ENCODE measurements around the gene AP1G2. TPM values are rescaled to one million over a fixed set of nuclear protein-coding genes. Genes with fewer than 3 reads are reported as not detected.

Gene AP1G2
- total RNA-seq, 1 experiment from 2014 or later = not detected

DNA sequence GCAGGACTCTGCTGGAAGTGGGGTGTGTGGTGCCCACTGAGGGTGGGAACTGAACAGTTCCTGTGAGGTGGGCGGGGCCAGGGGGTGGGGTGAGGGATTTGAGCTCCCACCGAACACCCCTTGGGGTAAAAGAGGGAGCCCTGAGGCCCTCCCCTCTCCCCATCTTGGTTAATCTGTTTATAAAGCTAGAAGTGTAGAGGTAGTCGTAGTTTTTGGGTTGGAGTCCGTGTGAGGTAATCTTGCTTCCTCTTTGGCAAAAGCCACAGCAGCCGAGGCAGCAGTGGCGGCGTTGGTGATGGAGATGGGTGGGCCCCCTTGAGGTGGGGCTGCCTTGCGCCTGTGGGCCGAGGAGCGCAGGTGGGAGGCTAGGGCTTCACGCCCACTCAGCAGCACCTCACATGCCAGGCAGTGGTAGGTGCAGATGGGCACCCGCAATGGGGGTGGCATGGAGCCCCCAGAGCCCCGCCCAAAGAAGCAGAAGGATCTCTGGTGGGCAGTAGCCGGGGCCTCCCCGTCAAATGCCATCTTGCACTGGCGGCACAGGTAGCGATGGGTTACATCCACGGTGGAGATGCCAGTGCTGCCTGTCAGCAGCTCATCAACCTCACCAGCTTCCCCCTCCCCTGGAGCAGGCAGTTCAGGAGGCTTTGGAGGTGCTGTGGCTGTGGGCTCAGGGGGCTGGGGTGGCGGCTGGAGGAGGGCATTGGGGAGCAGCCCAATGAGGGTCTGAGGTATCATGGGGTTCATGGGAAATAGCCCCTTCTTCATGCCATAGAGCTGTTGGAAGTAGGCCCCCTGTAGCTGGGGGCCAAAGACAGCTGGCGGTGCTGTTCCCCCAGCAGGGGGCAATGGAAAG is 45.6 kb downstream of the AP1G2 start:
- no peak for DNase-seq
- peaks cover 3% of the 10 kb centered on the region; the same call in 1 of the 2 replicates for H3K27me3 ChIP-seq
- peaks cover 6% of the 10 kb centered on the region; the same call in 1 of the 2 replicates for H3K4me1 ChIP-seq
- H3K9me3 ChIP-seq (replicated peaks) = no peaks in the 10 kb centered on the region
- no peak overlapping the region for H3K27ac ChIP-seq
- no peak overlapping the region for H3K4me3 ChIP-seq
- H3K36me3 ChIP-seq = no peaks in the 10 kb centered on the region

- H3K4me3 ChIP-seq = no peak overlapping the region
Observed at GRCh38 chr14:23520899-23521533, 46.6 kb downstream of the AP1G2 start.

GRCh38 chr14:23518709-23519108 is 48.9 kb downstream of the AP1G2 start:
- Histone ChIP-seq H3K9me3 (replicated peaks) (no peaks in the 10 kb centered on the region), H3K27me3 (peaks cover 3% of the 10 kb centered on the region; the same call in 1 of the 2 replicates), H3K4me3 (no peak overlapping the region), H3K27ac (no peak overlapping the region), H3K36me3 (no peaks in the 10 kb centered on the region), H3K4me1 (no peaks in the 10 kb centered on the region)
- no peak for DNase-seq

More at GRCh38 chr14:23520899-23521533, 46.6 kb downstream of the AP1G2 start:
- Histone ChIP-seq H3K27me3 (peaks cover 3% of the 10 kb centered on the region; the same call in 1 of the 2 replicates), H3K27ac (no peak overlapping the region), H3K36me3 (no peaks in the 10 kb centered on the region), H3K9me3 (replicated peaks) (no peaks in the 10 kb centered on the region), H3K4me1 (peaks cover 5% of the 10 kb centered on the region; the same call in 1 of the 2 replicates)
- DNase-seq = no peak

DNA sequence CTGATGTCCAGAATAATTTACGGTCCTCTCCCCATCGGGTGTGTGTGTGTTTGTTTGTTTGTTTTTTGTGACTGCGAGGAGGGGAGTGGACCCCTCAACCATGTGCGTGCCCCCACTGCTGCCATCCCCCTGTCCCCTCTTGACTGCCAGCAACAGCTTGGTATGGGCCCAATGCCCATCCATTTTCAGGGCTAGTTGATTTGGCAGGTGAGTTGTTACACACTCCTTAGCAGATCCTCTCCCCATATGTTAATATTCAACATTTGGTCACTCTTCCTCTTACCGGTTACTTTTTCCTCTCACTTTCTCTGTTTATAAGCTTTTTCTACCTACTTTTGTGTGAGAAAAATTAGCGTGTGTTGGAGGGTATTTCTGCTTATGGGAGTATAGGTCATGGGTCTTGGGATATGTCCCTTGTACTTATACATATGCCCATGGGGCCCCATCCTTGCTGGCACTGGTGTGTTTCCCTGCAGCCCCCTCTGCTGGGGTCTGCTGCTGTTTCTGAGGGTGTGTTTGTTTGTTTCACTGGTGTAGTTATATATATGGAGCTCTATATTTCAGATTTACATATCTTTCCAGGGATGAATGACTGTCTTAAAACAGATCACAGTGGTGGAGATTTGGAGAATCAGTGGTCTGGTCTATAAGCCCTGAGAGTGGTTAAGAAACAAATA is 49.8 kb downstream of the AP1G2 start:
- peaks cover 3% of the 10 kb centered on the region; the same call in 1 of the 2 replicates for H3K27me3 ChIP-seq
- no peaks in the 10 kb centered on the region for H3K36me3 ChIP-seq
- H3K4me3 ChIP-seq = no peak overlapping the region
- H3K27ac ChIP-seq = no peak overlapping the region
- H3K9me3 ChIP-seq (replicated peaks) = no peaks in the 10 kb centered on the region
- H3K4me1 ChIP-seq = no peaks in the 10 kb centered on the region
- no peak for DNase-seq

GRCh38 chr14:23514644-23514957 is 53.0 kb downstream of the AP1G2 start:
- no peak overlapping the region for H3K4me3 ChIP-seq
- H3K27ac ChIP-seq = no peak overlapping the region
- no peaks in the 10 kb centered on the region for H3K9me3 ChIP-seq (replicated peaks)
- DNase-seq = no peak
- no peaks in the 10 kb centered on the region for H3K4me1 ChIP-seq
- H3K36me3 ChIP-seq = no peaks in the 10 kb centered on the region
- H3K27me3 ChIP-seq = no peaks in the 10 kb centered on the region; the same call in 1 of the 2 replicates

GRCh38 chr14:23513818-23514643 is 53.6 kb downstream of the AP1G2 start:
- Histone ChIP-seq H3K4me1 (no peaks in the 10 kb centered on the region), H3K27ac (no peak overlapping the region), H3K9me3 (replicated peaks) (no peaks in the 10 kb centered on the region), H3K27me3 (no peaks in the 10 kb centered on the region; the same call in 1 of the 2 replicates), H3K4me3 (no peak overlapping the region), H3K36me3 (no peaks in the 10 kb centered on the region)
- no peak for DNase-seq

DNA sequence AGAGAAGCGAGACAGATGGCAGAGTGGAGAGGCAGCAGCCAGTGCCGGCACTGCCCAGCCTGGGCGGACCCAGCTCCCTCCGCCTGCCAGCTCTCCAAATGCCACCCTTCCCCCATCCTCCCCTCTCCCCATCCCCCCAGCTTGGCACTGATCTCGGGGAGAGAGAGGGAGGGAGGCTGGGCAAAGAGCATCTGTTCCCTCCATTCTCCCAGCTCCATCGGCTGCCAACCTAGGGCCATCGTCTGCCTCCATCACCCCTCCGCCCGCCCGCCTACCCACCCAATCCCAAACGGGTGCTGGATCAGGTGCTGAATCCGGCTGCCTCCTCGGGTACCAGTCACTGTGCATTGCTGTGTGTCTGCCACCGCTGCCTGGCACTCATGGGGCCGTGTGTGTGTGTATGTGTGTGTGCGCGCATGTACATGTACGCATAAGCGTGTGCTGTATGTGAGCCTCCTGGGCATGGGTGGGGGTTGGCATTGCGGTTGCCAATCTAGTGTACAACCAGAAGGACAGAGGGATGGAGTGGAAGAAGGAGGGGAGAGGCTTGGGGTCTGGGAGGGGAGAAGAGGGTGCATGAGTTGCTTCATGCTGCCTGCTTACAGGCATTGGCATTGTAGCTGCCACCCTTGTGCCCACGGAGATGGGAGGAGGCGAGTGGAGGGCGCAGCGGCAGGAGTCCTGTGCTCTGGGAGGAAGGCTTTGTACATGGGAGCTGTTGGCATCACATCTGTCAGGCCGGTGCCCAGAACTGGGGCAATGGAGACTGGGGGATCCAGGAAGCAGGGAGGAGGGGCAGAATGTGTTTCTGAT is 54.4 kb downstream of the AP1G2 start:
- no peak overlapping the region for H3K27ac ChIP-seq
- no peak for DNase-seq

GRCh38 chr14:23512156-23512555 is 55.4 kb downstream of the AP1G2 start:
- H3K27me3 ChIP-seq = no peaks in the 10 kb centered on the region
- H3K27ac ChIP-seq = no peak overlapping the region
- no peaks in the 10 kb centered on the region for H3K36me3 ChIP-seq
- H3K4me3 ChIP-seq = no peak overlapping the region
- no peak for DNase-seq
- H3K4me1 ChIP-seq = no peaks in the 10 kb centered on the region
- no peaks in the 10 kb centered on the region for H3K9me3 ChIP-seq (replicated peaks)

More for the DNA sequence above, 54.4 kb downstream of the AP1G2 start:
- Histone ChIP-seq H3K4me1 (no peaks in the 10 kb centered on the region), H3K9me3 (replicated peaks) (no peaks in the 10 kb centered on the region), H3K4me3 (no peak overlapping the region), H3K36me3 (no peaks in the 10 kb centered on the region), H3K27me3 (no peaks in the 10 kb centered on the region; the same call in 1 of the 2 replicates)

Other genes starting within 250 kb of the AP1G2 start
- 129 and 141 TPM in 2 replicates for gene PABPN1, start 246.3 kb downstream of the AP1G2 start, total RNA-seq (2014; rRNA removed; shearing (Covaris generic))
- gene SLC22A17, start 214.9 kb downstream of the AP1G2 start, total RNA-seq (2014; rRNA removed; shearing (Covaris generic)) = 2.7 and 2.8 TPM in 2 replicates
- 22.5 and 26.4 TPM in 2 replicates for gene EFS, start 202.6 kb downstream of the AP1G2 start, total RNA-seq (2014; rRNA removed; shearing (Covaris generic))
- not detected in 2 replicates for gene IL25, start 195.0 kb downstream of the AP1G2 start, total RNA-seq (2014; rRNA removed; shearing (Covaris generic))
- 0.32 and 0.46 TPM in 2 replicates for gene CMTM5, start 190.7 kb downstream of the AP1G2 start, total RNA-seq (2014; rRNA removed; shearing (Covaris generic))
- gene MYH6, start 159.5 kb downstream of the AP1G2 start, total RNA-seq (2014; rRNA removed; shearing (Covaris generic)) = not detected in 2 replicates
- gene MYH7, start 132.1 kb downstream of the AP1G2 start, total RNA-seq (2014; rRNA removed; shearing (Covaris generic)) = 0.20 and 0.23 TPM in 2 replicates
- gene NGDN, start 98.1 kb downstream of the AP1G2 start, total RNA-seq (2014; rRNA removed; shearing (Covaris generic)) = 76.5 and 85.2 TPM in 2 replicates
- gene ZFHX2, start 16.0 kb downstream of the AP1G2 start, total RNA-seq (2014; rRNA removed; shearing (Covaris generic)) = 0.04 and 0.05 TPM in 2 replicates
- gene THTPA, start 11.5 kb downstream of the AP1G2 start, total RNA-seq (2014; rRNA removed; shearing (Covaris generic)) = 12.3 and 14.9 TPM in 2 replicates
- 0.10 TPM in 2 replicates for gene JPH4, start 11.0 kb upstream of the AP1G2 start, total RNA-seq (2014; rRNA removed; shearing (Covaris generic))
- gene DHRS2, start 68.6 kb upstream of the AP1G2 start, total RNA-seq (2014; rRNA removed; shearing (Covaris generic)) = 0.84 and 0.99 TPM in 2 replicates